ENCODE measurements around the gene FOXO4.
A peak's percentile ranks its signal among the peaks of the same experiment; 100 is the strongest.
"Not testable (repeated sequence)": the region's sequence is repeated elsewhere in the genome, so short reads cannot be mapped to it uniquely, and the experiment has no call there.

FOXO4 gene, protein sequence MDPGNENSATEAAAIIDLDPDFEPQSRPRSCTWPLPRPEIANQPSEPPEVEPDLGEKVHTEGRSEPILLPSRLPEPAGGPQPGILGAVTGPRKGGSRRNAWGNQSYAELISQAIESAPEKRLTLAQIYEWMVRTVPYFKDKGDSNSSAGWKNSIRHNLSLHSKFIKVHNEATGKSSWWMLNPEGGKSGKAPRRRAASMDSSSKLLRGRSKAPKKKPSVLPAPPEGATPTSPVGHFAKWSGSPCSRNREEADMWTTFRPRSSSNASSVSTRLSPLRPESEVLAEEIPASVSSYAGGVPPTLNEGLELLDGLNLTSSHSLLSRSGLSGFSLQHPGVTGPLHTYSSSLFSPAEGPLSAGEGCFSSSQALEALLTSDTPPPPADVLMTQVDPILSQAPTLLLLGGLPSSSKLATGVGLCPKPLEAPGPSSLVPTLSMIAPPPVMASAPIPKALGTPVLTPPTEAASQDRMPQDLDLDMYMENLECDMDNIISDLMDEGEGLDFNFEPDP

DNA sequence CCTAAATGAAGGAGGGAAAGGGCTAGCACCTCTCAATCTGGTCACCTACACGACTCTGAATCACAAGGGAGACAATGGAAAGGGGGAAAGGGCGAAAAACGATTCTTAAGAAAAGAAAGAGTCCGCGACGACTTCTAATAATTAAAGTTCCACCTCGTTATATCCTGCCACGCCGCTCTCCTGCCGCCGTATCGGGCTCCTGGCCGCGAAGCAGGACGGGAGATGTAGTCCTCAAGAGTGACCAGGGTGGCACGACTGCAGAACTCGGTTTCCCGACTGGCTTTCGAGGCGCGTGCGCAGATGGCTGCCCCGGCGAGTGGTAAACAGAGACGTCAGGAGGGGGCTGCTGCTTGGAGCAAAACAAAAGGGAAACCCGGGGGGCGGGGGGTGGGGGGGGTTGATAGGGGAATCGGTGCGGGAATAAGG, at the start of gene FOXO4:
Gene FOXO4 (plus strand): TSS at position 297 of the 426 bp plus-strand sequence. CDS start 678 bp downstream, outside the sequence.
- DNase-seq = peak; percentile 87
- Mint-ChIP-seq H3K27me3 (peaks cover 25% of the 10 kb centered on the region), H3K9me3 (no peaks in the 10 kb centered on the region), H3K36me3 (ENCODE audit: low read depth) (peaks cover 2% of the 10 kb centered on the region), H3K4me3 (peak within 1 kb of the TSS; percentile 82), H3K27ac (peak within 1 kb of the TSS; percentile 90), H3K4me1 (ENCODE audit: low read depth) (peaks cover 41% of the 10 kb centered on the region)

DNA sequence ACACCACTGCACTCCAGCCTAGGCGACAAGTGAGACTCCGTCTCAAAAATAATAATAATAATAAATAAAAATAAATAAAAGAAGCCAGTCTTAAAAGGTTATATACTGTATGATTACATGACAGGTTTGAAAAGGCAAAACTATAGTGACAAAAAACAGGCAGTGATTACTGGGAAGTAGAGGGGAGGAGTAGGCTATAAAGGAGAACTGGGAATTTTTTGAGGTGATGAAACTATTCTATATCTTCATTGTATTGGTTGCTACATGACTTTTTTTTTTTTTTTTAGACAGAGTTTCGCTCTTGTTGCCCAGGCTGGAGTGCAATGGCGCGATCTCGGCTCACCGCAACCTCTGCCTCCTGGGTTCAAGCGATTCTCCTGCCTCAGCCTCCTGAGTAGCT, 47.8 kb upstream of the FOXO4 start:
- not testable (repeated sequence) for H3K4me1 Mint-ChIP-seq (ENCODE audit: low read depth); H3K27ac Mint-ChIP-seq; H3K9me3 Mint-ChIP-seq; H3K4me3 Mint-ChIP-seq; DNase-seq
- Mint-ChIP-seq H3K27me3 (peaks cover 23% of the 10 kb centered on the region), H3K36me3 (ENCODE audit: low read depth) (peaks cover 14% of the 10 kb centered on the region)

DNA sequence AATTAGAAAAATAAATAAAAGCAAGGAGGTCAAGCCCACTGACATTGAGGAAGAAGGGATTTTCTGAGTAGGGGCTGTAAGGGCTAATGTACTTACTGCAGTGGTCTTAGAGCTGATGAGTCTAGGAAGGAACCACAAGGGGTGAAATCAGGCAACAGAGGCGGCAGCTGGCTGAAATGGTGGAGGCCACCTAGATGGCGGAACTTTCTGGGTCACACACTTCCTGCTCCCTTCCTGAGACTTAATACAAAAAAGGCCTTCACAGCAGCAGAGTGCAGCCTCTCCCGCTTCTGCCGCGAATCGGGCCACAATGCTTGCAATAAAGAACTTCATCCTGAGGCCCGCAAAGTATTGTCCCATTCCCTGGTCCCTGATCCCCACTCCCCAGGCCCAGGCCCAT, 42.9 kb upstream of the FOXO4 start:
- Mint-ChIP-seq H3K27me3 (peaks cover 7% of the 10 kb centered on the region), H3K4me3 (peak overlapping the region; percentile 38), H3K36me3 (ENCODE audit: low read depth) (peaks cover 33% of the 10 kb centered on the region), H3K9me3 (no peaks in the 10 kb centered on the region), H3K27ac (no peak overlapping the region), H3K4me1 (ENCODE audit: low read depth) (peaks cover 13% of the 10 kb centered on the region)
- no peak for DNase-seq

DNA sequence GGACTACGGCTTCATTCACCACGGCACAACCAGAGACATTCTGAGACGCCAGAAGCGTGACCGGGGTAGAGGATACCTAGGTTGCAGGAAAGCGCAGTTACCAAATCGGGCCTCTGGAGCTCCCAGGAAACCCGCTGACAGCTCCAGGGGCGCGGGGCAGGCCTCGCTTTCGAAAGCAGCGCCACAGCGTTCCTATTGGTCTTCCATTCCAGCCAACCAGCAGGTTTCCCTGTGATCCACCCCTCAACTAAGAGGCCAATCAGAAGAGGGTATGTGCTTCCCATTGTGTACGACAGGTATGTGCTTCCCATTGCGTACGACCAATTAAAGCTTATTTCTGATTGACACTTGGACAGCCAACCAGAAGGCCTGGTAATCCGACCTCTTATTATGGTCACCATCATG, 42.4 kb upstream of the FOXO4 start:
- DNase-seq = no peak
- Mint-ChIP-seq H3K4me3 (peak overlapping the region; percentile 38), H3K9me3 (no peaks in the 10 kb centered on the region), H3K27me3 (peaks cover 7% of the 10 kb centered on the region), H3K4me1 (ENCODE audit: low read depth) (peaks cover 18% of the 10 kb centered on the region), H3K27ac (no peak overlapping the region), H3K36me3 (ENCODE audit: low read depth) (peaks cover 38% of the 10 kb centered on the region)

DNA sequence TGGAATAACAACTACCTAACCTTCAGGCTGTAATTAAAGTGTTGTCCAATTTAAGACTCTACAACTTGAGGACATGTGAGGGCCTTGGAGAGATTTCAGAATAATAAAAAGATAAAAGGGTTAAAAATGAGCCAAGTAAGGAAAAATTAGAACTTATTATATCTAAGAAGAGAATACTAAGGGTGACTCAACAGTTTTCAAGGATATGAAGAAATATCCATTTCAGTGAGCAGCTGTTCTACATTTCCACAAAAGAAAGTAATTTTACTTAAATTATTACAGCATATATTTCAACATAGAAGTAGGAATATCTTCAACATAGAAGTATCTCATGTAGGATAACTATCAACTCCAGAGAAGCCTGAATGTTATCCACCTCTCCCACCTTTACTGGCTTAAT, 38.8 kb upstream of the FOXO4 start:
- Mint-ChIP-seq H3K27ac (no peak overlapping the region), H3K9me3 (no peaks in the 10 kb centered on the region), H3K27me3 (peaks cover 14% of the 10 kb centered on the region), H3K4me3 (no peak overlapping the region), H3K4me1 (ENCODE audit: low read depth) (peaks cover 37% of the 10 kb centered on the region), H3K36me3 (ENCODE audit: low read depth) (peaks cover 57% of the 10 kb centered on the region)
- DNase-seq = no peak

DNA sequence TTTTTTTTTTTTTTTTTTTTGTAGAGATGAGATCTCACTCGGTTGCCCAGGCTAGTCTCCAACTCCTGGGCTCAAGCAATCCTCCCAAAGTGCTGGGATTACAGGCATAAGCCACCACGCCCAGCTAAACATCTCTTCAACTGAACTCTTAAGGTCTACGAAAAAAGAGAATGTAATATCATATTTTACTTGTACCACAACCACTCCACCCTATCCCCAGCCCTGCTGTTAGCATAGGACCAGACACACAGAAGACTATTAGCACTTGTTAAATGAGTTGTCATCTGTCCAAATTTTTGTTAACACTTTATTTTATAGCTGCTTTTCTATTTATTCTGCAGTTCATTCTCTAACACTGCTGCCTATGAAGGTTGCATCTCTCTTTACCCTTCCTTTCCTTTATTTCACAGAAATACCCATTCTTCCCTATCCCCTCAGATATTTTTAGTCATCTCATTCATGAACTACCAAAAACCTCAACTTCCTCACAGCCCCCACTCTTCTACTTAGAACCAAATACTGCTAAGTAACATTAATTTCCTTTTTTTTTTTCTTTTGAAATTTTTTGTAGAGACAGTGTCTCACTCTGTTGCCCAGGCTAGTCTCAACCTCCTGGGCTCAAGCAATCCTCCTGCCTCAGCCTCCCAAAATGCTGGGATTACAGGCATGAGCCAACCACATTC, 37.7 kb upstream of the FOXO4 start:
- H3K27me3 Mint-ChIP-seq = peaks cover 19% of the 10 kb centered on the region

DNA sequence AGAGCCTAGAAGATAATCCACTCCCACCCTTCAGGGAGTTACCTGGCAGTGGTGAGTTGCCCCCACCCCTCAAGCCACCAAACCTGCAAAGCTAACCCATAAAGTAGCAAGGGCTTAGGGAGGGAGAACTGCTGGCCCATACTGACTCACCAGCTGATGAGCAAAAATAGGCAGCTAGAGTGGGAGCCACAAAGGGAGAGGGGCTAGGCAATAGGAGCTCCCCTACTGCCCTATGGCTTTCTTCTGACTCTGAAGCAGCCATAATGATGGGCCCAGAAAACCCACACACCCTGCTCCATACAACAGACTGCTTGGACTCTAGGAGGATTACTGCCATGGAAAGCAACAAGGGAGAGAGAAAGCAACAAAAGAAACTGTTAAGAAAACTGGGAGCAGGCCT, 35.5 kb upstream of the FOXO4 start:
- H3K9me3 Mint-ChIP-seq = no peaks in the 10 kb centered on the region
- H3K27me3 Mint-ChIP-seq = peaks cover 27% of the 10 kb centered on the region
- no peak overlapping the region for H3K4me3 Mint-ChIP-seq
- peaks cover 63% of the 10 kb centered on the region for H3K36me3 Mint-ChIP-seq (ENCODE audit: low read depth)
- H3K4me1 Mint-ChIP-seq (ENCODE audit: low read depth) = peaks cover 44% of the 10 kb centered on the region
- peak overlapping the region; percentile 3 for H3K27ac Mint-ChIP-seq
- DNase-seq = no peak

More for the DNA sequence above, 37.7 kb upstream of the FOXO4 start:
- Mint-ChIP-seq H3K4me1 (ENCODE audit: low read depth) (peaks cover 37% of the 10 kb centered on the region), H3K4me3 (no peak overlapping the region), H3K27ac (no peak overlapping the region), H3K9me3 (no peaks in the 10 kb centered on the region), H3K36me3 (ENCODE audit: low read depth) (peaks cover 60% of the 10 kb centered on the region)
- no peak for DNase-seq

DNA sequence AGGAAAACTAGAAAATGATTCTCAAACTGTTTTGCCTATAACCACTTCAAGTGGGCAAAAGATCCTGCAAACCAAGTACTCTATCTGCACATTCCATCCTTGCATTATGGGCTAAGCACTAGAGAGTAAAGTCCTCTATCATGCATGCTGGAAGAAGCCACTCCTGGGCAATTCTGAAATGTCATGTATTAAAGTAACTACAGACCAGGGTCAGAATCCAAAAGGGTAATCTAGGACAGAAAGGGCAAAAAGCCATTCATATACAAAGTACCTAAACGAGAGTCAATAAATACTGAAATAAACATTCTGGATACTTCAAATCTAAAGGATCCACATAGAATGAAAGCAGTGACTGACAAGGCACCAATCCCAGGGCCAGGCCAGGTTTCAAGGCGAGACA, 28.6 kb upstream of the FOXO4 start:
- Mint-ChIP-seq H3K9me3 (no peaks in the 10 kb centered on the region), H3K4me3 (peak overlapping the region; percentile 85), H3K36me3 (ENCODE audit: low read depth) (peaks cover 33% of the 10 kb centered on the region), H3K27ac (peak overlapping the region; percentile 97), H3K27me3 (peaks cover 33% of the 10 kb centered on the region), H3K4me1 (ENCODE audit: low read depth) (peaks cover 18% of the 10 kb centered on the region)
- no peak for DNase-seq

DNA sequence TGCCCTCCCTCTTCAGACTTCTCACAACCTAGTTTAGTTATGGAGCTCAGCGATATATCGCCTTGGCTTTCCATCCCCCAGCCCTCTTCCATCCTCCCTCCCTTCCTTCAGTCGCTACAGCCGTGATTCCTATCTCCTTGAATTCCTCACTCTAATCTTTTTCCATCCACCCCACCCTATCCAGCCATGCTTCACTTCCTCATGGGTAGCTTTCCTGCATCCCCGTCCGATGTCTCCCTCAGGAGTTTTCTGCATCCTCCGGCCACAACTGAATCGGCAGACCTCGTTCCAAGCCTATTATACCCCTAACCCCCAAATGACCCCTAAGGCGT, 28.0 kb upstream of the FOXO4 start:
- Mint-ChIP-seq H3K36me3 (ENCODE audit: low read depth) (peaks cover 29% of the 10 kb centered on the region), H3K4me1 (ENCODE audit: low read depth) (peaks cover 18% of the 10 kb centered on the region), H3K27ac (peak overlapping the region; percentile 97), H3K4me3 (peak overlapping the region; percentile 85), H3K27me3 (peaks cover 37% of the 10 kb centered on the region), H3K9me3 (no peaks in the 10 kb centered on the region)
- no peak for DNase-seq

DNA sequence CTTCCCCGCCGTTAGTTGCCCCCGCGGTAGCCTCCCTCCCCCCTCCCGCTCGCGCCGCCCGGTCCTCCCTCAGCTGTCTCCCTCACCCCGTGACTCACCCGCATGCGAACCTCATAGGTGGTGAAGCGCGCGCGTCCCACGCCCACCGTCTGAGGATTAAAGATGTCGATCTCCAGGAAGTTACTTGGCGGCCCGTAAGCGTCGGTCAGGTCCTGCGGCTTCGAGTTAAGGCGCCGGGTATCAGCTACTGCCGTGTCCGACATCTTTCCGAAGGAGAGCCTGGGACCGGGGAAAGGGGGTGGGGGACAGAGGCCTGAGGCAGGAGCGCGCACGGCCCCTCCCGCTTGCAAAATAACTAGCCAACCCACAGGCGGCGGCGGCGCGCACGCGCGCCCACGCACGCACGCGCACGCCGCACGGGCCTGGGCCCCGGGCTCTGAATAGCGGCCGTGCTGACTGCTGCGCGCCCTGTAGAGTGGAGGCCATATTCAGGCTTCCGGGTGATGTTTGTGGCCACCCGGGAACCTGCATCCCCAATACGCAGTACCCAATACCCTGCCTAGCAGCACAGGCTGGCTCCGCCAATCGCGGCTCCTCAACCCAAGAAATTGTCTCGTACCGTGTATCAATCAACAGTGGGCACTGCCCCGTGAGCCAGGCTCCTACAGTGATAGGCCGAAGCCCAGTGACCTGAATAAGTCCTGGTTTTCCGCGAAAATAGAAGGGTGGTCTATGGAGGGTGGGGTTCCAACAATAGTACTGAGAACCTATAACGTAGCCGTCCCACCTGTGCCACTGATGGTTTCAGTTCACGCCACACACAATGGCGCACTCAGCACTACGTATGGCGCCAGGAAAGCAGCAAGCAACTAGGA, 27.4 kb upstream of the FOXO4 start, which contains the start of gene SNX12:
Gene SNX12 (minus strand): TSS at position 291 of the 875 bp plus-strand sequence. CDS start 28 bp downstream, at position 263.
- no peaks in the 10 kb centered on the region for H3K9me3 Mint-ChIP-seq
- peak; percentile 88 for DNase-seq
- peaks cover 18% of the 10 kb centered on the region for H3K4me1 Mint-ChIP-seq (ENCODE audit: low read depth)
- peak within 1 kb of the TSS; percentile 97 for H3K27ac Mint-ChIP-seq
- H3K27me3 Mint-ChIP-seq = peaks cover 42% of the 10 kb centered on the region
- H3K4me3 Mint-ChIP-seq = peak within 1 kb of the TSS; percentile 85
- H3K36me3 Mint-ChIP-seq (ENCODE audit: low read depth) = peaks cover 26% of the 10 kb centered on the region

DNA sequence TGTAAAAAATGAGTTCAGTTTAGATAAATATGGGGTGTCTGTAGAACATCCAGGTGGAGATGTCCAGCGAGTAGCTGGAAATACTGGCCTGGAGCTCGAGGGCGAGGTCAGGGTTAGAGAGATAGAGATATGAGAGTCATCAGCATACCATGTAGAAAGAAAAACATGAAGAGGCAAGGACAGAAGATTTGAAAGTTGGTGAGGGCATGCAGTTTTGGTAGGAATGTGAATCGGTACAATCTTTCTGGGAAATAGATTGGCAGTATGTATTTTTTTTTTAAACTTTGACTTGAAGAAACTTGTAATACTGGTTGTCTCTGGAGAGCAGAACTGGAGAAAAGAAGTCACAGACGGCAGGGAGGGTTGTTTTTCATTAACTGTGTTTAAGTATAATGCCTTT, 25.1 kb upstream of the FOXO4 start:
- peaks cover 18% of the 10 kb centered on the region for H3K36me3 Mint-ChIP-seq (ENCODE audit: low read depth)
- peaks cover 10% of the 10 kb centered on the region for H3K4me1 Mint-ChIP-seq (ENCODE audit: low read depth)
- no peak overlapping the region for H3K4me3 Mint-ChIP-seq
- H3K27ac Mint-ChIP-seq = no peak overlapping the region
- DNase-seq = no peak
- no peaks in the 10 kb centered on the region for H3K9me3 Mint-ChIP-seq
- H3K27me3 Mint-ChIP-seq = peaks cover 48% of the 10 kb centered on the region

DNA sequence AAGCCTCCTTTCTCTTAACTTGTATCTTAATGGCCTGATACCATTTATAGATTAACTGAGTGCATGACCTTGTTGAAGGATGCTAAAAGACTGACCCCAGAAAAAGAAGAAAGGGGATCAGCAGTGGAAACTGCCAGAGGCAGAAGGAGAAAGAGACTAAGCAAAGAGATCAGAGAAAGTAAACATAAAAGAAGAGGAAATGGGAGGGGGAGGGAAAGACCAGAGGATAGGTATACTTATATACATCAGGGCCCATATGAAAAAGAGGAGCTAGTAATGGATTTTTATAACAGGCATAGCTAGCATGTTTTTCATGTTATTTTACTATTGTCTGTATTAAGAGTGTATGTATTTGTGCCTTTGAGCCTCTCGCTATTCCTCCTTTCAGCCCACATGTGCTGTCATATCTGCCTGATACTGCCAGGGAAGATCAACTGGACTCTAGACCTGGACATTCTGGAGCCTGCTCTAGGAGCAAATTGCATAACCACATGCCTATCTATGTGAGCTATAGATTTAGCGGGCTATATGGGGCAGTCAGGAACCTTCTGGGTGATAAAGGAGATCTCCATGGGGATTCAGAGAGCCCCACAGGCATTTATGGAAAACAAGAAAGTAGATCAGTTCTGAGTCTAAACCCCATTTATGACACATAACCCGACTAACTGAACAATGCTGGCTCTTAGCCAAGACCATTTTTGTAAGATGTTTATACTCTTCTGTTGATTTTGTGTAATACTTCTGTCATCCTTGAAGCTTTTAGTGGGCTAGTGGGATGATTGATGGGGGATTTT, 14.1 kb upstream of the FOXO4 start:
- Mint-ChIP-seq H3K4me1 (ENCODE audit: low read depth) (peaks cover 11% of the 10 kb centered on the region), H3K9me3 (no peaks in the 10 kb centered on the region), H3K4me3 (no peak overlapping the region), H3K36me3 (ENCODE audit: low read depth) (no peaks in the 10 kb centered on the region), H3K27ac (no peak overlapping the region), H3K27me3 (peaks cover 14% of the 10 kb centered on the region)
- DNase-seq = no peak

DNA sequence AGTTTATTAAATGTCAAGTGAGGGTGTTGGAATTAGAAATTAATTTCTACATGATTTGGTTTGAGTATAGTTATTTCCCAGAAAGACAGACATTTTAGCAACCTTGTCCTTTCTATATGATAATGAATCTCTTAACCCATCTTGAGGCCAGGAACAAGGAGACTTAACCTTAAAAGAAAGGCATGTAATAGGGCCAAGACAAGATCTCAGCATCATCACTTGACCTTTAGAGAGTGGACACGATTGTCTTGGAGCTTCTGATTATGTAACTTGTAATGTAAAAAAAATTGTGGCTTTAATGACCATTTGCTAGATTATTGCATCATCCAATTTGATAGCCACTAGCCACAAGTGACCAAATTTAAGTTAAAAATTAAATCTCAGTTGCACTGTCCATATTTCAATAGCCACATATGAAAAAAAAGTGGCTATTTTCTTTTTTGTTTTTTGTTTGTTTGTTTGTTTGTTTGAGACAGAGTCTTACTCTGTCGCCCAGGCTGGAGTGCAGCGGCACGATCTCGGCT, 13.5 kb upstream of the FOXO4 start:
- Mint-ChIP-seq H3K36me3 (ENCODE audit: low read depth) (no peaks in the 10 kb centered on the region), H3K27ac (no peak overlapping the region), H3K4me3 (no peak overlapping the region), H3K27me3 (peaks cover 11% of the 10 kb centered on the region), H3K4me1 (ENCODE audit: low read depth) (peaks cover 11% of the 10 kb centered on the region), H3K9me3 (no peaks in the 10 kb centered on the region)
- no peak for DNase-seq

Measured in activated T-cell treated with anti-CD3 and anti-CD28 coated beads, Interleukin-2, amount 50 U/mL, for 24 hours (primary cell).